ENCODE results near the gene APBB2.
"Not testable (repeated sequence)": the region's sequence is repeated elsewhere in the genome, so short reads cannot be mapped to it uniquely, and the experiment has no call there.

The APBB2 gene

DNA sequence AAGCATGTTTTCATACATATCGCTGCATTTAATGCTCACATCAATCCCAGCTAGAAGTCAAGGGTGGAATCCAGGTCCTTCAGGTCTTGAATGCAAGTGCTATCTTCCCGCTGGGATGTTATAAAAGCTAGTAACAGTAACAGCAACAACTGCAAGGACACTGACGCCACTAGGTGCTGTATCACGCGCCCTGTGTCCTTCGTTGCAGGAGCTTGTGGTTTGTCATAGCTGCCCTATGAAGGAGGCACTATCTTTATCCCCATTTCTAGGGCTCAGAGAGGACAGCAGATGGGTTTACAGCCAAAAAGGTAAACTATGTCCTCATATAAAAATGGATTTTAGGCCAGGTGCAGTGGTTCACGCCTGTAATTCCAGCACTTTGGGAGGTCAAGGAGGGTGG, 261.7 kb downstream of the APBB2 start:
- in situ Hi-C loops (cut with HindIII; ENCODE audit: low sequenced_read_pairs) = no loop called here

GRCh38 chr4:40952217-40952616, 262.1 kb downstream of the APBB2 start:
- in situ Hi-C loops (cut with HindIII; ENCODE audit: low sequenced_read_pairs) = no loop called here

GRCh38 chr4:40951026-40951425, 263.3 kb downstream of the APBB2 start:
- in situ Hi-C loops (cut with HindIII; ENCODE audit: low sequenced_read_pairs) = no loop called here

GRCh38 chr4:40949358-40950100, 264.8 kb downstream of the APBB2 start:
- in situ Hi-C loops (cut with HindIII; ENCODE audit: low sequenced_read_pairs) = no loop called here

GRCh38 chr4:40948014-40948413, 266.3 kb downstream of the APBB2 start:
- in situ Hi-C loops (cut with HindIII; ENCODE audit: low sequenced_read_pairs) = no loop called here

GRCh38 chr4:40946652-40947051, 267.7 kb downstream of the APBB2 start:
- in situ Hi-C loops (cut with HindIII; ENCODE audit: low sequenced_read_pairs) = no loop called here

GRCh38 chr4:40940756-40941155, 273.6 kb downstream of the APBB2 start:
- in situ Hi-C loops (cut with HindIII; ENCODE audit: low sequenced_read_pairs) = no loop called here

DNA sequence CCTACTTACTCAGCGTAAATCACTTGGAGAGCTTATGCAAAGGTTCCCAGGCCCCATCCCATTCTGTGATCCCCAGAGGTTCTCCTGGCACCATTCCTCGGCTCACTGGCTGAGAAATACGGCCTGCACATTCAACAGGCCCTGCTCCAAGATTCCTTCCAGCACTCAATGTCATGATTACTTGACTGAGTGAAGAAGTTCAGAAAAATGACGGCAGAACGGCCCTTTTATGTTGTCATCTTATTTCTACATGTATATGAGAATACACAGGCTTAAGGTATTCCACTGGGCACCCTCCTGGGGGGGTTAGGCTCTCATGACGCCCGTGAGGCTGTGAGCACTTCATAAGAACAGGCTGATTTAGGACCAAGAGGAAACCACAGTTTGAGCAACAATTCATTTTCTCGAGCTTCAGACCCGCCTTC, 274.0 kb downstream of the APBB2 start:
- in situ Hi-C loops (cut with HindIII; ENCODE audit: low sequenced_read_pairs) = no loop called here

- in situ Hi-C loops (cut with HindIII; ENCODE audit: low sequenced_read_pairs) = no loop called here
These were observed 274.5 kb downstream of the APBB2 start for GRCh38 chr4:40939856-40940255.

DNA sequence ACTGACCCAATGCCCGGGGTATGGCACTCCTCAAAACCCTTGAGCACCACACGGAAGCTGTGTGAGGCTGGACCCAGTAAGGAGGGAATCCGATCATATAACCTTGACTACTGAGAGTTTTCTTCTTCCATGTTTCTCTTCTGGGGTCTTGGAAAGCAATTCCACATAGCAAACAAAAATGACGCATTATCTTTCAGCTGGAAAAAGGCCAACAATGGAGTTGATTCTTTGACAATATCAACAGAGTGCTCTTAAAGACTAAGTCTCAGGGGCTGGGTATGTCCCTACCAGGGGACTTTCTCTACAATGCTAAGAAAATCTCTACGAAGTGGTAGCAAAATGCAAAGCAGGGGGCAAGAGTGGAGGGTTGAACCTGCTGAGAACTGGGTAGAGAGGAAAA, 276.0 kb downstream of the APBB2 start:
- in situ Hi-C loops (cut with HindIII; ENCODE audit: low sequenced_read_pairs) = no loop called here

GRCh38 chr4:40937140-40937725, 277.1 kb downstream of the APBB2 start:
- in situ Hi-C loops (cut with HindIII; ENCODE audit: low sequenced_read_pairs) = no loop called here

DNA sequence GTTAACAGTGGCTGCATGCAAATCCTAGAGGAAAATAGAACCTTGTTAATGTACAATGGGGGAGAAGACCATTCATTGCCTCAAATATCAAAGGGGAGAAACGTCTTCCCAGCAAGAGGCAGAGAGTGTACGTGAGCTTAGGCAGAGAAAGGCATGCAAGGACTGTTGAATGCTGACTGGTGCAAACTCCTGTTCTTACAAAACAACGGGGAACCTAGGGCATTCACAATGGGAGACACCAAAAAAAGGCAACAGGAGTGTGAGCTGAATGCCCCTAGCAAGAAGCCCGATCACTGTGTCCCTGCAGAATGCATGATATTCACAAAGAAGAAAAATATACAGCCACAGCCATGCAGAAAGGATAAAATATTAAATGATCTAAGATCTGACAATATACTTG, 279.7 kb downstream of the APBB2 start:
- in situ Hi-C loops (cut with HindIII; ENCODE audit: low sequenced_read_pairs) = no loop called here

- in situ Hi-C loops (cut with HindIII; ENCODE audit: low sequenced_read_pairs) = no loop called here
These were observed 280.9 kb downstream of the APBB2 start for GRCh38 chr4:40933272-40934053.

GRCh38 chr4:40931841-40932240, 282.5 kb downstream of the APBB2 start:
- in situ Hi-C loops (cut with HindIII; ENCODE audit: low sequenced_read_pairs) = no loop called here

GRCh38 chr4:40931238-40931637, 283.1 kb downstream of the APBB2 start:
- in situ Hi-C loops (cut with HindIII; ENCODE audit: low sequenced_read_pairs) = no loop called here

DNA sequence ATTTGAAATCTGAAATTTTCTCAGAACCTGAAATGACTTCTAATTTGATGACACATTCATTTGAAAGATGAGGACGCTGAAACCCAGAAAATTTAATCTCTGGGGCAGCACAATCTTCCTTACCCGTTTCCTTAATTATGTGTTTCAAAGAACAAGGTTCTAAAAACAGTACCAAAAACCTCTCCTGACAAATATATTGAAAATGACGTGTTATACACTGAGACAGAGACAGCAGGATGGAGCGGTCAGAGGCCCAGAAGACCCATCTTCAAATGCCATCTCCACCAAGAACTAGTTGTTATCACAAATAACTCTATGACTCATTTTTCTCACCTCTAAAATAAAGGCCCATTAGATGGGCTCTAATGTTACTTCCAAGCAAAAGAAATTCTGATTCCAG, 287.3 kb downstream of the APBB2 start:
- in situ Hi-C loops (cut with HindIII; ENCODE audit: low sequenced_read_pairs) = no loop called here

DNA sequence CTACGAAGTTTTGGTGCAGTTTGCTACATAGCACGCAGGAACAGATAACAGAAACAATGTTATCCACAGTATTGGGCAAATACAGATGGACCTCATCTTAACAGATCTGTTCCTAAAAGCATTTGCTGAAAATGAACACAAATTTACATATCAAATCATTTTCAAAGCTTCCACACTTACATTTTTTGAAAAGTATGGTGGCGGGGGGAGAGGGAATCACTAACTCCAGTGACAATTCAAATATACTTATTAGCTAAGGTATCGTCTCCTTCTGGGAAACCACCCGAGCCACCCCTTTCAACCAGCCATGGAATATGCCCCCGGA, 289.6 kb downstream of the APBB2 start:
- in situ Hi-C loops (cut with HindIII; ENCODE audit: low sequenced_read_pairs) = no loop called here

GRCh38 chr4:40924096-40924792, 290.1 kb downstream of the APBB2 start:
- in situ Hi-C loops (cut with HindIII; ENCODE audit: low sequenced_read_pairs) = no loop called here

DNA sequence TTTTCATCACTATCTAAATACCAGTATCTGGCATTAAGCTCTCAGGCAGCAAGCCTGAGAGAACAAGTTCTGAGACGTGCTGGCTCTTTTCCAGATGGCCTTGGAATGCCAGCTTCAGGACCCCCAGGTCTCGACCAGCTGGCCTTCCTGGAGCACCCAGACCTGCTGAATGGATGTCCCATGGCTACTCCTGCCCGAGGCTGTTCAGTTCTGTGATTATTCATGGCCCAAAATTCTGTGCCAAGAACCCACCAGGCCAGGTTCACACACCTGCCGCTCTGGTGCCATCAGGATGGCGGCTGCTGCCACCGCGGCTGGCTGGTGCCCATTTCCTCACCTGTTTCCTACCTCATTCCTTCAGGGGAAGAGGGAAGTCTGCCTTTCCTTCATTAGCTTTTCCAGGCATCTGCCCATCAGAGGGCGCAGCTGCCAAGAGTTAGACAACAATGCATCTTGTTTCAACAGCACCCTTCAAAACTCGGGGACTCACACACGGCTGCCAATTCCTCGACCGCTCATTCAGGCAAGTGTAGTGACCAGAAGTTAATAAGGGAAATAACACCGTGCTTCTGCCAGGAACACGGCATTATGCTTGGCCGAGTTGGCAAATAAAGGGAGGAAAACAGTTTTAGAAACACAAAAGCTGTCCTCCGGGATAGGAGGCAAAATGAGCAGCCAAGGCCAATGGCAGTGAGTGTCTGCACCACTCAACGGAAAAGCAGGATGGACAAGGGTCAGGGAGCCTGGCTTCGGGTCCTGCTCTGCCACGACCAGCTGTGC, 290.8 kb downstream of the APBB2 start:
- in situ Hi-C loops (cut with HindIII; ENCODE audit: low sequenced_read_pairs) = no loop called here

DNA sequence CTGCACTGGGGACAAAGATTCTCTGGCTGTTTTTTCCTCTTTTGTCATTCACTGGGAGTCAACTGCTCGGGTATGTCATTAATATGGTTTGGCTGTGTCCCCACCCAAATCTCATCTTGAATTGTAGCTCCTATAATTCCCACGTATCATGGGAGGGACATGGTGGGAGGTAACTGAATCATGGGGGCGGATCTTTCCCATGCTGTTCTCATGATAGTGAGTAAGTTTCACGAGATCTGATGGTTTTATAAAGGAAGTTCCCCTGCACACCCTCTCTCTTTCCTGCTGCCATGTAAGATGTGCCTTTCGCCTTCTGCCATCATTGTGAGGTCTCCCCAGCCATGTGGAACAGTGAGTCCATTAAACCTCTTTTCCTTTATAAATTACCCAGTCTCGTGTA, 294.4 kb downstream of the APBB2 start:
- in situ Hi-C loops (cut with HindIII; ENCODE audit: low sequenced_read_pairs) = not testable (repeated sequence)

DNA sequence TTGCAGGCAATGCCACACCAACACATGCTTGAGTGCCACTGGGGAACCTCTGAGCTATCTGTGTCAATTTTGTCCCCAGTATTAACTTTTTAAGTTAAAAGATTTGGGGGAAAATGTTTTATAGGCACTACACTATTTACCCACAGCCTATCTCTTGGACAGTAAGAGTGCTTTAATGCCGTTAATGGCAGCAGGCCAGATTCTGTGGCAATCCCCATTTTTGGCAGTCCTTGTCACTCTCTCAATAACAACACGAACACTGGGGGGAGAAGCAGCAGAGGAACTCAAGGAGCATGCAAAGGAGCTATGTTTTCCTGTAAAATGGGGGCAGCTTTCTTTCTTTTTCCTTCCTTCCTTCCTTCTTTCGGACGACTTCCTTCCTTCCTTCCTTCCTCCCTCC, 296.0 kb downstream of the APBB2 start:
- in situ Hi-C loops (cut with HindIII; ENCODE audit: low sequenced_read_pairs) = no loop called here
